Chondrocyte (in vitro differentiated cells): ENCODE measurements around the gene RNF224. TPM values are rescaled to one million over a fixed set of nuclear protein-coding genes. Genes with fewer than 3 reads are reported as not detected.

Experiments
- DNase-seq: peaks from one replicate; pipeline ENCODE4 v3.0.0; 2021; ENCODE audit warnings: mixed read lengths, low spot score
- H3K27ac Mint-ChIP-seq: one replicate; pipeline ENCODE4 v1.8.0; 2021; ENCODE audit warnings: mild to moderate bottlenecking, moderate library complexity, mixed read lengths; ENCODE audit not compliant: unreplicated experiment
- H3K27me3 Mint-ChIP-seq: 2 replicates; pipeline ENCODE4 v1.8.0; 2021; ENCODE audit warnings: low read depth, mixed read lengths
- H3K36me3 Mint-ChIP-seq: 2 replicates; pipeline ENCODE4 v1.8.0; 2021; ENCODE audit warnings: low read depth, mixed read lengths
- H3K4me1 Mint-ChIP-seq: 2 replicates; pipeline ENCODE4 v1.8.0; 2021; ENCODE audit warnings: low read depth, mild to moderate bottlenecking, mixed read lengths
- H3K4me3 Mint-ChIP-seq: one replicate; pipeline ENCODE4 v1.8.0; 2021; ENCODE audit warnings: mild to moderate bottlenecking, moderate library complexity, mixed read lengths; ENCODE audit not compliant: unreplicated experiment
- H3K9me3 Mint-ChIP-seq: 2 replicates; pipeline ENCODE4 v1.8.0; 2021; ENCODE audit warnings: low read depth, mixed read lengths
- total RNA-seq: library from RNA; stranded (reverse); gene quantifications from 3 replicates; pipeline ENCODE4 v1.2.1, GENCODE V29; 2021
- TF ChIP-seq, protein P1 (sequence below): fragments of 200-600 bp; sonication (generic); IDR thresholded peaks from 2 replicates; pipeline ENCODE4 v1.5.0; 2021; ENCODE audit warnings: antibody characterized with exemption, mild to moderate bottlenecking, moderate library complexity

The RNF224 gene
- total RNA-seq, 1 donor from 2014 or later: not detected

DNA sequence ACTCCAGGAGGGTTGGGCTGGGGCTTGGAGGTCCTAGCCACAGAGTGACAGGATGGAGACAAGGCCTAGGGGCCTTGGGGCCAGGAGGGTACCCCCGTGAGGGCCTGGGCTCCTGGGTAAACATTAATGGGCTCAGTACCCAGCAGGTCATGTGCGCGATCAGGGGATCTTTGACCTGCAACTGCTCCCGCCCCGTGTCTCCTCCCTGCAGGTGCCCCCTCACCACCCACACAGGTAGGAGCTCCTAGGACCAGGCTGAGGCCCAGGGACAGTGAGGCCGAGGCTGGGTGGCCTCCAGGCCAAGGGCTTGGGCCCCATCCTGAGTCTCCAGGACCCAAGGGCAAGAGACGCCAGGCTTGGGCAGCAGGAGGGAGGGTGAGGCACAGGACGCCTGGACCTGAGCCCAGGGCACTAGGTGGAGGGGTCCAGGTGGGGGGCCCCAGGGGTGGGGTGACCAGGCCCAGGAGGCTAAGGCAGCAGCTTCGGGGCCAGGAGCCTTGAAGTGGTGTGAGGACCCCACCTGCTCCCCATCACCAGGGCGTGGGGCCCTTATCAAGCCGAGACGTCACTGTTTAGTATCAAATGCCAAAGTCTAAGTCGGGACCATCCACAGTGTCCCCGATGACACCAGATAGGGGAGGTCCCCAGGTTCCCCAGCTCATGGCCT lies 3.5 kb downstream of the RNF224 start, which contains the start of gene SLC34A3:
SLC34A3 (plus strand) TSS at position 197 of the 667 bp plus-strand sequence. CDS start 802 bp downstream, outside the sequence.
- Mint-ChIP-seq H3K36me3 (no peaks in the 10 kb centered on the region), H3K9me3 (no peaks in the 10 kb centered on the region), H3K4me3 (no peak within 1 kb of the TSS), H3K4me1 (peaks cover 6% of the 10 kb centered on the region), H3K27ac (no peak within 1 kb of the TSS), H3K27me3 (peaks cover 2% of the 10 kb centered on the region)
- no peak for DNase-seq
- TF ChIP-seq, protein P1, sequence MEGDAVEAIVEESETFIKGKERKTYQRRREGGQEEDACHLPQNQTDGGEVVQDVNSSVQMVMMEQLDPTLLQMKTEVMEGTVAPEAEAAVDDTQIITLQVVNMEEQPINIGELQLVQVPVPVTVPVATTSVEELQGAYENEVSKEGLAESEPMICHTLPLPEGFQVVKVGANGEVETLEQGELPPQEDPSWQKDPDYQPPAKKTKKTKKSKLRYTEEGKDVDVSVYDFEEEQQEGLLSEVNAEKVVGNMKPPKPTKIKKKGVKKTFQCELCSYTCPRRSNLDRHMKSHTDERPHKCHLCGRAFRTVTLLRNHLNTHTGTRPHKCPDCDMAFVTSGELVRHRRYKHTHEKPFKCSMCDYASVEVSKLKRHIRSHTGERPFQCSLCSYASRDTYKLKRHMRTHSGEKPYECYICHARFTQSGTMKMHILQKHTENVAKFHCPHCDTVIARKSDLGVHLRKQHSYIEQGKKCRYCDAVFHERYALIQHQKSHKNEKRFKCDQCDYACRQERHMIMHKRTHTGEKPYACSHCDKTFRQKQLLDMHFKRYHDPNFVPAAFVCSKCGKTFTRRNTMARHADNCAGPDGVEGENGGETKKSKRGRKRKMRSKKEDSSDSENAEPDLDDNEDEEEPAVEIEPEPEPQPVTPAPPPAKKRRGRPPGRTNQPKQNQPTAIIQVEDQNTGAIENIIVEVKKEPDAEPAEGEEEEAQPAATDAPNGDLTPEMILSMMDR: no peak

DNA sequence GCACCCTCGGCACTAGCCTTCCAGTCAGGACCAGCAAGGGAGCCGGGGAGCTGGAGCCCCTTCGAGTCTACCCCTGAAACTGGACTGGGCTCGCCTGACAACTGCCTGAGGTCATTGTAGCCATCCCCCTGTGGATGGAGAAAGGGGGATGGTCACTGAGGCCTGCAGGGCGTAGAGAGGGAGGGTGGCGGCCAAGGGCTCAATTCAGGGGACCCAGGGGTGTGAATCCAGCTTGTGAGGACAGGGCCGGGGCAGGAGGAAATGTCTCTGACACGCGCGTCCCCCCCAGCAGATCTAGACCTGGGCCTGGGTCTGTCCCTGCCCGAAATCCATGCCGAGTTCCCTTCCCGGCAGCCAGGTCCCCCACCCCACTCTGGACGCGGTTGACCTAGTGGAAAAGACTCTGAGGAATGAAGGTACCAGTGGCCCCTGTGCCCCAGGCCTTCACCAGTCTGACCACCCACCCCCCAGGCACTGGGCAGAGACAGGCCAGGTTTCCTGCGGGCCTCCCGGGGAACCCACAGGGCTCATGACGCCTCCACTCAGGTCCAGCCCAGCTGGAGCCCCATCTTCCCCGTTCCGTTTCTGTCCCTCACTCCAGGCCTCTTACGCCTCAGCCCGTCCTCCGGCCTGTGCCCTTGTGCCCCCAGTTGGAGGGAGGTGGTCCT lies 4.2 kb downstream of the RNF224 start:
- Mint-ChIP-seq H3K27ac (no peak overlapping the region), H3K4me1 (peaks cover 6% of the 10 kb centered on the region), H3K27me3 (peaks cover 2% of the 10 kb centered on the region), H3K36me3 (no peaks in the 10 kb centered on the region), H3K4me3 (no peak overlapping the region), H3K9me3 (no peaks in the 10 kb centered on the region)
- no peak for DNase-seq
- TF ChIP-seq, protein P1: no peak

DNA sequence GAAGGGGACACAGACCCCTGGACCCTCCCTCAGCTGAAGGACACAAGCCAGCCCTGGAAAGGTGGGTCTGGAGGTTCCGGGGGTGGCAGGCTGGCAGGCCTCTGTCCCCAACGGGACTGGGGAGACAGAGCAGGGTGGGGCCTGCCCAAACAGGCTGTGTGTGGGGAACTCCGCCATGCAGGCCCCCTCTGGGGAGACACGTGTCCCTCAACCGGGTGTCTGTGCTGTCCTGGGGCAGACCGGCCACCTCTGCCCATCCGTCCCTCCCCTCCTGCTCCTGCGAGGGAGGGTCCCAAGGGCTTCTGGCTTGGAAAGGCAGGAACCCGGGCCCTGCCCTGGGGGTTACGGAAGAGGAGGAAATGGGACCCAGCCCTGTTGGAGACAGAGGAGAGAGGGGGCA lies 4.8 kb downstream of the RNF224 start:
- Mint-ChIP-seq H3K4me1 (peaks cover 6% of the 10 kb centered on the region), H3K36me3 (no peaks in the 10 kb centered on the region), H3K9me3 (no peaks in the 10 kb centered on the region), H3K27ac (no peak overlapping the region), H3K27me3 (peaks cover 2% of the 10 kb centered on the region), H3K4me3 (no peak overlapping the region)
- DNase-seq: no peak
- TF ChIP-seq, protein P1: no peak

DNA sequence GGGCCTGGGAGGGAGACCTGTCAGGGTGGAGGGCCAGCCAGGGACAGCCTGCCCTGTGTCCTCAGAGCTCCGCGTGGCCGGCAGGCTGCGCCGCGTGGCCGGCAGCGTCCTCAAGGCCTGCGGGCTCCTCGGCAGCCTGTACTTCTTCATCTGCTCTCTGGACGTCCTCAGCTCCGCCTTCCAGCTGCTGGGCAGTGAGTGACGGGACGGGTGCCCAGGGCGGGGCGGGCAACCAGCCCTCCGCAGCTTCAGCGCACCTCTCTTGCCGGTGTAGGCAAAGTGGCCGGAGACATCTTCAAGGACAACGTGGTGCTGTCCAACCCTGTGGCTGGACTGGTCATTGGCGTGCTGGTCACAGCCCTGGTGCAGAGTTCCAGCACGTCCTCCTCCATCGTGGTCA lies 5.2 kb downstream of the RNF224 start:
- TF ChIP-seq, protein P1: no peak
- Mint-ChIP-seq H3K36me3 (no peaks in the 10 kb centered on the region), H3K4me1 (peaks cover 2% of the 10 kb centered on the region), H3K27me3 (peaks cover 2% of the 10 kb centered on the region), H3K9me3 (no peaks in the 10 kb centered on the region), H3K4me3 (no peak overlapping the region), H3K27ac (no peak overlapping the region)
- no peak for DNase-seq

DNA sequence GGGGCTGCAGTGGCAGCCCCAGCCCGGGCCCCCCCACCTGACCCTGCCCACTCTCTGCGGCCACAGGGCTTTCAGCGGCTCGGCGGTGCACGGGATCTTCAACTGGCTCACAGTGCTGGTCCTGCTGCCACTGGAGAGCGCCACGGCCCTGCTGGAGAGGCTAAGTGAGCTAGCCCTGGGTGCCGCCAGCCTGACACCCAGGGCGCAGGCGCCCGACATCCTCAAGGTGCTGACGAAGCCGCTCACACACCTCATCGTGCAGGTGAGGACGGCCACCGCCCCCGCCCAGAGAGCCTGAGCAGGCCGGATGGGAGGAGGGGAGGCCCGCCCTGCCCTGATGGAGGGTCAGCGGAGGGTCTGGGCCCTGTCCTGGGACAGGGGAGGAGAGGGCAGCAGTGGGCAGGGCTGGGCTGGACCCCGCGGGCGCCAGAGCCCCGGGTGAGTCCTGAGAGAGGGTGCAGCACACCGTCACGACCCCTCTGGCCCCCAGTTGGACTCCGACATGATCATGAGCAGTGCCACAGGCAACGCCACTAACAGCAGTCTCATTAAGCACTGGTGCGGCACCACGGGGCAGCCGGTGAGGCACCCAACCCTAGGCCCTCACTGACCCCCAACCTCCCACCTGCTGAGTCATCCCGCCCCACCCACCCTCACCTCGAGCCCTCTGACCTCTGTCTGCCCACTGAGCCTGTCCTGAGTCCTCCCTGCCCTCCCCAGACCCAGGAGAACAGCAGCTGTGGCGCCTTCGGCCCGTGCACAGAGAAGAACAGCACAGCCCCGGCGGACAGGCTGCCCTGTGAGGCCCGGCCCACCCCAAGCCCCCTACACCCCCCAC lies 6.1 kb downstream of the RNF224 start:
- Mint-ChIP-seq H3K27me3 (no peaks in the 10 kb centered on the region), H3K4me1 (no peaks in the 10 kb centered on the region), H3K4me3 (no peak overlapping the region), H3K27ac (no peak overlapping the region), H3K9me3 (no peaks in the 10 kb centered on the region), H3K36me3 (no peaks in the 10 kb centered on the region)
- no peak for DNase-seq
- TF ChIP-seq, protein P1: no peak
